Fibroblast of lung (primary cell): Measurements from ENCODE around the gene DEK. TPM values are rescaled to one million over a fixed set of nuclear protein-coding genes. Genes with fewer than 3 reads are reported as not detected.

Experiments used
- DNase-seq, 2 donors: peaks; one replicate each; pipeline versions ENCODE4 v3.0.0 to v3.0.0-alpha.2; 2010; ENCODE audit warnings: low read depth in 2 of 2
- H2AFZ ChIP-seq: 2 replicates; pipeline ENCODE4 v1.5.1; 2012; ENCODE audit warnings: low read length, control low read depth, inconsistent platforms
- H3K27ac ChIP-seq: 2 replicates; pipeline ENCODE4 v1.5.1; 2011; ENCODE audit warnings: low read length, control low read depth; ENCODE audit not compliant: insufficient read depth
- H3K27me3 ChIP-seq: 2 replicates; pipeline ENCODE4 v1.5.1; 2011; ENCODE audit warnings: mild to moderate bottlenecking, low read length; ENCODE audit not compliant: control insufficient read depth, insufficient read depth
- H3K36me3 ChIP-seq: 2 replicates; pipeline ENCODE4 v1.5.1; 2011; ENCODE audit warnings: low read length; ENCODE audit not compliant: control insufficient read depth, insufficient read depth
- H3K4me1 ChIP-seq: 2 replicates; pipeline ENCODE4 v1.5.1; 2011; ENCODE audit warnings: low read length; ENCODE audit not compliant: control insufficient read depth, insufficient read depth; ENCODE audit errors: extremely low read depth
- H3K4me2 ChIP-seq: 2 replicates; pipeline ENCODE4 v1.5.1; 2011; ENCODE audit warnings: low read length, control low read depth; ENCODE audit not compliant: insufficient read depth; ENCODE audit errors: extremely low read depth
- H3K4me3 ChIP-seq, 4 experiments: fragments of 200-600 bp in 1 of 4; sonication (generic) in 1 of 4; replicated peaks in 1 of 4; 2 replicates each; pipeline ENCODE4 v1.5.1; 2011 to 2016; ENCODE audit warnings: low read length in 4 of 4, low read depth in 3 of 4, mild to moderate bottlenecking in 3 of 4, control low read depth in 2 of 4, inconsistent platforms in 1 of 4, mixed read lengths in 1 of 4; ENCODE audit not compliant: insufficient read depth in 1 of 4; ENCODE audit errors: control extremely low read depth in 1 of 4
- H3K79me2 ChIP-seq: 2 replicates; pipeline ENCODE4 v1.5.1; 2012; ENCODE audit warnings: mild to moderate bottlenecking, low read length, inconsistent platforms; ENCODE audit not compliant: control insufficient read depth, insufficient read depth
- H3K9ac ChIP-seq: 2 replicates; pipeline ENCODE4 v1.5.1; 2011; ENCODE audit warnings: mild to moderate bottlenecking, low read length, control low read depth; ENCODE audit not compliant: insufficient read depth
- H3K9me3 ChIP-seq: 2 replicates; pipeline ENCODE4 v1.5.1; 2012; ENCODE audit warnings: low read depth, low read length; ENCODE audit not compliant: control insufficient read depth, insufficient read depth
- H4K20me1 ChIP-seq: 2 replicates; pipeline ENCODE4 v1.5.1; 2011; ENCODE audit warnings: low read length; ENCODE audit not compliant: control insufficient read depth, insufficient read depth; ENCODE audit errors: extremely low read depth
- CTCF ChIP-seq, 2 donors: IDR thresholded peaks in 1 of 2; conservative IDR thresholded peaks in 1 of 2; 1 replicate in 1 of 2; 2 replicates in 1 of 2; pipeline ENCODE4 v1.5.1; 2011 to 2012; ENCODE audit warnings: low read length in 2 of 2, control low read depth in 1 of 2, inconsistent platforms in 1 of 2, low read depth in 1 of 2, mild to moderate bottlenecking in 1 of 2
- EZH2 ChIP-seq: IDR thresholded peaks from 2 replicates; pipeline ENCODE4 v1.5.1; 2012; ENCODE audit warnings: low read length, control low read depth, mild to moderate bottlenecking; ENCODE audit errors: missing control alignments
- polyA plus RNA-seq, 2 donors: library from polyadenylated mRNA; depleted of rRNA in 1 of 2; stranded (reverse) in 1 of 2; unstranded in 1 of 2; fragments of >200 nt; gene quantifications; 2 replicates each; pipeline ENCODE4 v1.2.1, GENCODE V29; 2011 to 2012; ENCODE audit warnings: missing spikeins in 1 of 2
- total RNA-seq: library from RNA; depleted of rRNA; stranded (reverse); fragments of >200 nt; gene quantifications from 2 replicates; pipeline ENCODE4 v1.2.1, GENCODE V29; 2014

Gene DEK
- total and polyA plus RNA-seq, 2 donors (not counting 1 experiment from before 2014, with no cell fraction given) = 108 to 148 TPM

DNA sequence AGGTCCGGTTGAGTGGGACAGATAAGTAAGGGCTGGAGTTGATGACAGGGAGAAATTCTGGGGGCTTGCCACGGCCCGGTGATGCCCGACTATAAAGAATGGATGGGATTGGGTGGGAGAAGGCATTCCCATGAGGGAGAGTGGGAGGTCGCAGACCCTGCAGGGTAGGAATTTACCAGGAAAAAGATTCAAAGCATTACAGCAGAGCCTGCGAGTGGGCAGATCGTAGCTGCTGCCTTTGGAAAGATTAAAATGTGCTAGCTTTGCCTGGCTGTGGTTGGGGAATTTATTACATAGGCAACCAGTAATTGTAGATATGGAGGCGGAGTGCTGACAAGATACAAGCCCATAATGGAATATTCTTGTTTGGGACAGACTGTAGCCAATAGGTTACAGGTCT is 59.6 kb downstream of the DEK start:
- peak in 1 of 2 donors; percentile 42 for DNase-seq
- no peak overlapping the region for H3K27ac ChIP-seq
- no peaks in the 10 kb centered on the region for H3K4me1 ChIP-seq
- no peak overlapping the region for H2AFZ ChIP-seq
- TF ChIP-seq CTCF (conservative IDR thresholded peaks at IDR 0.05 in 1 of 2, IDR thresholded peaks at IDR 0.05 in 1 of 2; ENCODE audit: low read depth in 1 of 2, low read length in 2 of 2) = no peak
- H3K9ac ChIP-seq = no peak overlapping the region
- no peak overlapping the region for H3K4me2 ChIP-seq
- H3K4me3 ChIP-seq = no peak overlapping the region
- H4K20me1 ChIP-seq = no peaks in the 10 kb centered on the region
- H3K79me2 ChIP-seq = no peaks in the 10 kb centered on the region
- no peaks in the 10 kb centered on the region for H3K36me3 ChIP-seq
- no peaks in the 10 kb centered on the region for H3K27me3 ChIP-seq
- H3K9me3 ChIP-seq = no peaks in the 10 kb centered on the region

DNA sequence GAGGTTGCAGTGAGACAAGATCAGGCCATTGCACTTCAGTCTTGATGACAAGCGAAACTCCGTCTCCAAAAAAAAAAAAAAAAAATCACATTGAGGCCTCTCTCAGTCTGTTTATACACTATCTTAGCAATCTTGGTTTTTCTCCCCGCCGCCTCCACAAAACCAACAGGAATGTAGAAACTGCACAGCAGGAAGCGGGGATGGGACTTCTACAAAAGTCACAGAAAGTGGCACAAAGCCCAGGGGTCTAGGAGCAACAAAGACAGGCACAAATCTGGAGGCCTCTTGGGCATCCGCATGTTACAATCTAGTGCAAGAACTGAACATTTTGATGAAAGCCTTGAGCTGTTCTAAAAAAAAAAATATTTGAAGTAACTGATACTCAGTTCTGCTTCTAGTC is 60.5 kb downstream of the DEK start:
- H3K27me3 ChIP-seq = no peaks in the 10 kb centered on the region
- H2AFZ ChIP-seq = no peak overlapping the region
- H3K4me2 ChIP-seq = no peak overlapping the region
- no peak overlapping the region for H3K27ac ChIP-seq
- H3K4me3 ChIP-seq = no peak overlapping the region
- TF ChIP-seq CTCF (conservative IDR thresholded peaks at IDR 0.05 in 1 of 2, IDR thresholded peaks at IDR 0.05 in 1 of 2; ENCODE audit: low read depth in 1 of 2, low read length in 2 of 2) = no peak
- no peak for TF ChIP-seq EZH2
- no peaks in the 10 kb centered on the region for H3K36me3 ChIP-seq
- no peaks in the 10 kb centered on the region for H3K79me2 ChIP-seq
- no peaks in the 10 kb centered on the region for H3K9me3 ChIP-seq
- H3K9ac ChIP-seq = no peak overlapping the region
- H3K4me1 ChIP-seq = no peaks in the 10 kb centered on the region
- H4K20me1 ChIP-seq = no peaks in the 10 kb centered on the region
- DNase-seq = peak in 1 of 2 donors; percentile 77

DNA sequence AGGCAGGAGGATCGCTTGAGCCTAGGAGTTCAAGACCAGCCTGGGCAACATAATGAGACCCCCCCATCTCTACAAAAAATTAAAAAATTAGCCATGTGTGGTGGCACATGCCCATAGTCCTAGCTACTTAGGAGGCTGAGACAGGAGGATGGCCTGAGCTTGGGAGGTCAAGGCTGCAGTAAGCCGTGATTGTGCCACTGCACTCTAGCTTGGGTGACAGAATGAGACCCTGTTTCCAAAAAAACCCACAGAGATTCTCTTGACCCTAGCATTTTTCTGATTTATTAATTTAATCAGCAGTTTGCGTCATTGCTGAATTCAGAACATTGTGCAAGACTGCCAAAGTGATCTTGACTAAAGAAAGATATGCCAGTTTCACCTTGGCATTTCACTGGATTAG is 72.3 kb downstream of the DEK start:
- TF ChIP-seq CTCF (conservative IDR thresholded peaks at IDR 0.05 in 1 of 2, IDR thresholded peaks at IDR 0.05 in 1 of 2; ENCODE audit: low read depth in 1 of 2, low read length in 2 of 2) (no peak), EZH2 (no peak)

More for the DNA sequence above, 72.3 kb downstream of the DEK start:
- DNase-seq = no peak
- H3K4me3 ChIP-seq = no peak overlapping the region
- H3K4me2 ChIP-seq = no peak overlapping the region
- no peak overlapping the region for H3K9ac ChIP-seq
- no peaks in the 10 kb centered on the region for H3K4me1 ChIP-seq
- H4K20me1 ChIP-seq = no peaks in the 10 kb centered on the region
- no peak overlapping the region for H3K27ac ChIP-seq
- no peaks in the 10 kb centered on the region for H3K79me2 ChIP-seq
- H3K36me3 ChIP-seq = no peaks in the 10 kb centered on the region
- H3K27me3 ChIP-seq = no peaks in the 10 kb centered on the region
- H2AFZ ChIP-seq = no peak overlapping the region
- H3K9me3 ChIP-seq = no peaks in the 10 kb centered on the region
